Measurements from ENCODE around the gene NEU3.

DNA sequence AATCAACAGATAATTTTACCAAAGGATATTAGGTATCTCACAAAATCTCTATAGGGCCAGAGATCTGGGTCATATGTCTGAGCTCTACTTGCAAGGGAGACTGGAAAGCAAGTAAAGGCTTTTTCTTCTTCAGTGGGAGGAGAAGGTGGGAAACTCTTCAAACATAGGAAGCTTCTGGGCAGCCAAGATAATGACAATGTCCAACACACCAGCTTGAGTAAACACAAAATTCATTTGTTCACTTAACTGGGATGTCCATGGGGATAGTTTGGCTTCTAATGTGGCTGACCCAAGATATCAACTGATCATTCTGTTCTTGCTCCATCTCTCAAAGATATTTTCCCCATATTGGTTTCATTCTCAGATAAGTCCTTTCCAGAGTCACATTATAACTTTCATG, 70.6 kb downstream of the NEU3 start:
- TF ChIP-seq, protein P1, sequence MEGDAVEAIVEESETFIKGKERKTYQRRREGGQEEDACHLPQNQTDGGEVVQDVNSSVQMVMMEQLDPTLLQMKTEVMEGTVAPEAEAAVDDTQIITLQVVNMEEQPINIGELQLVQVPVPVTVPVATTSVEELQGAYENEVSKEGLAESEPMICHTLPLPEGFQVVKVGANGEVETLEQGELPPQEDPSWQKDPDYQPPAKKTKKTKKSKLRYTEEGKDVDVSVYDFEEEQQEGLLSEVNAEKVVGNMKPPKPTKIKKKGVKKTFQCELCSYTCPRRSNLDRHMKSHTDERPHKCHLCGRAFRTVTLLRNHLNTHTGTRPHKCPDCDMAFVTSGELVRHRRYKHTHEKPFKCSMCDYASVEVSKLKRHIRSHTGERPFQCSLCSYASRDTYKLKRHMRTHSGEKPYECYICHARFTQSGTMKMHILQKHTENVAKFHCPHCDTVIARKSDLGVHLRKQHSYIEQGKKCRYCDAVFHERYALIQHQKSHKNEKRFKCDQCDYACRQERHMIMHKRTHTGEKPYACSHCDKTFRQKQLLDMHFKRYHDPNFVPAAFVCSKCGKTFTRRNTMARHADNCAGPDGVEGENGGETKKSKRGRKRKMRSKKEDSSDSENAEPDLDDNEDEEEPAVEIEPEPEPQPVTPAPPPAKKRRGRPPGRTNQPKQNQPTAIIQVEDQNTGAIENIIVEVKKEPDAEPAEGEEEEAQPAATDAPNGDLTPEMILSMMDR (IDR thresholded peaks at IDR 0.05): no peak
- no peak for TF ChIP-seq TCF7L2 (IDR thresholded peaks at IDR 0.05; ENCODE audit: low read depth, low read length)

Data from Panc1 (cell line).